Endodermal cell (in vitro differentiated cells): ENCODE measurements around the gene RIPOR2. TPM values are rescaled to one million over a fixed set of nuclear protein-coding genes. Genes with fewer than 3 reads are reported as not detected.

Experiments
- DNase-seq: peaks from one replicate; pipeline ENCODE4 v3.0.0-alpha.2; 2017
- H3K27ac ChIP-seq: 2 replicates; pipeline ENCODE4 v1.5.1; 2013; ENCODE audit warnings: mild to moderate bottlenecking, low read depth, low read length, moderate library complexity
- H3K27me3 ChIP-seq: 2 replicates; pipeline ENCODE4 v1.6.1; 2013; ENCODE audit warnings: mild to moderate bottlenecking, low read length, moderate library complexity; ENCODE audit not compliant: insufficient read depth, control insufficient read depth, poor library complexity, severe bottlenecking
- H3K36me3 ChIP-seq: 2 replicates; pipeline ENCODE4 v1.7.0; 2013; ENCODE audit warnings: mild to moderate bottlenecking, low read length, moderate library complexity; ENCODE audit not compliant: control insufficient read depth, insufficient read depth
- H3K4me1 ChIP-seq: one replicate; pipeline ENCODE4 v1.7.0; 2013; ENCODE audit warnings: low read length; ENCODE audit not compliant: control insufficient read depth, insufficient read depth
- H3K4me3 ChIP-seq: 2 replicates; pipeline ENCODE4 v1.5.1; 2013; ENCODE audit warnings: mild to moderate bottlenecking, low read length, moderate library complexity
- H3K9ac ChIP-seq: 2 replicates; pipeline ENCODE4 v1.6.1; 2013; ENCODE audit warnings: mild to moderate bottlenecking, low read length, moderate library complexity; ENCODE audit not compliant: poor library complexity, severe bottlenecking; ENCODE audit errors: extremely low read depth
- H3K9me3 ChIP-seq: 2 replicates; pipeline ENCODE4 v1.6.1; 2013; ENCODE audit warnings: mild to moderate bottlenecking, low read length, moderate library complexity; ENCODE audit not compliant: control insufficient read depth
- H3K27ac Mint-ChIP-seq: 2 replicates; pipeline ENCODE4 v1.8.0; 2020; ENCODE audit warnings: mixed read lengths
- H3K27me3 Mint-ChIP-seq: 2 replicates; pipeline ENCODE4 v1.8.0; 2021; ENCODE audit warnings: mild to moderate bottlenecking, mixed read lengths; ENCODE audit not compliant: insufficient read depth
- H3K36me3 Mint-ChIP-seq: 2 replicates; pipeline ENCODE4 v1.8.0; 2020; ENCODE audit warnings: low read depth, mixed read lengths
- H3K4me1 Mint-ChIP-seq: 2 replicates; pipeline ENCODE4 v1.8.0; 2020; ENCODE audit warnings: mixed read lengths
- H3K4me3 Mint-ChIP-seq: 2 replicates; pipeline ENCODE4 v1.8.0; 2020; ENCODE audit warnings: mild to moderate bottlenecking, moderate library complexity, mixed read lengths
- H3K9me3 Mint-ChIP-seq: 2 replicates; pipeline ENCODE4 v1.8.0; 2020; ENCODE audit warnings: mild to moderate bottlenecking, mixed read lengths
- WGBS, 2 experiments: methylation state at CpG; one replicate each; pipeline versions ENCODE4 v1.1.5 to v1.1.7; 2013; ENCODE audit warnings: missing lambda C conversion rate in 2 of 2, mixed read lengths in 1 of 2; ENCODE audit not compliant: insufficient coverage in 1 of 2, insufficient read length in 1 of 2; 5-methylcytosine and 5-hydroxymethylcytosine counted together
- total RNA-seq, 2 donors: library from RNA; stranded (reverse); fragmentation: NEBNext Ultra II Directional in 1 of 2; extraction: Animal tissue kit (Norgen Biotek cat#: 25700) in 1 of 2; gene quantifications; 2 replicates in 1 of 2; 3 replicates in 1 of 2; pipeline ENCODE4 v1.2.1, GENCODE V29; 2021
- TF ChIP-seq, protein P1 (sequence below): fragments of 200-600 bp; sonication (generic); conservative IDR thresholded peaks from 2 replicates; pipeline ENCODE4 v1.5.0; 2021; ENCODE audit warnings: antibody characterized with exemption, mild to moderate bottlenecking

RIPOR2 gene
- total RNA-seq, 2 donors from 2014 or later, result 9.3 to 10.4 TPM

DNA sequence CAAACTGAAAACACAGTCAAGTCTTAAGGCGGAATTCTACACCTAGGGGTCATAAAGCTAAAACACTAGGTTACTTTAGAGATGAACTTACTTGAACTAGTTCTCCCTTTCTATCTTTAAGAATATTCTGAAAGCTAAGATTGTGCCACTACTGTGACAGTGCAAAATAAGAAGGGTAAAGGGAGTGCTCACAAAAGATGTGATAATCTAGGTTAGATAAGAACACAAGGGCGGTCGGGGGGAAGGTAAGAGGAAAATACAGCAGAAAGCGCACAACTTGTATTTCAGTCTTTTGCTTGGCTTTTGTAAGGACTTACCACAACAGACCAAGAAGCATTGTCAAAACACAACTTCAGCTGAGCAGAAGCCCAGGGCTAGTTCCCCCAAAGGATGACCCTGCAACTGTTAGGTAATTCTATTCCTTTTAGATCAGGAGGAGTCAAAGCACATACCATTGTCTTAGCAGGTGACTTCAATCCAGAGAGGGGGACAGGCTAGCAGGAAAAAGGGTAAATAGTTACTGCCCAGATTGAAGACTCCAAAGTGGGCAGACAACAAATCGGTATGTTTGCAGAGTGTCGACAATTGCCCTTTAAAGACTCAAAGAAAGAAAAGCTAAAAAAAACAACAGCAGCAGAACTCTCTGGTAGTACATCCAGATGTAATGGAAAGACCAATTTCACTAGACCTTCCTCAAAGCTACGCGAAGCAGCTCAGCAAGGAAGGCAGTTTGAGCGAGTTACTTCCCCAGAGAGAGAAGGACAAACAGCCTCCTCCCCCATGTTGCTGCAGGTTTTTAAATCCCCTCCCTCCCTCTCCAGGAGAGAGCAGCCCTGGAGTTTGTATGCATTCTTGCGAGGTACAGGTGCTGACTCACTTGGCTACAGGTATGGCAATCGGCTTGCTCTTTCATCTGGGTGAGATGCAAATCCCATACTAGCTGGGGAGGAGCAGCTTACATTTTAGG, 59.0 kb downstream of the RIPOR2 start:
- Histone ChIP-seq H3K4me3 (peak overlapping the region; percentile 32), H3K4me1 (peaks cover 2% of the 10 kb centered on the region), H3K9ac (no peak overlapping the region), H3K9me3 (peaks cover 11% of the 10 kb centered on the region), H3K27ac (no peak overlapping the region), H3K27me3 (no peaks in the 10 kb centered on the region), H3K36me3 (no peaks in the 10 kb centered on the region)
- peaks cover 3% of the 10 kb centered on the region for H3K36me3 Mint-ChIP-seq
- peak overlapping the region; percentile 45 for H3K4me3 Mint-ChIP-seq
- TF ChIP-seq, protein P1, sequence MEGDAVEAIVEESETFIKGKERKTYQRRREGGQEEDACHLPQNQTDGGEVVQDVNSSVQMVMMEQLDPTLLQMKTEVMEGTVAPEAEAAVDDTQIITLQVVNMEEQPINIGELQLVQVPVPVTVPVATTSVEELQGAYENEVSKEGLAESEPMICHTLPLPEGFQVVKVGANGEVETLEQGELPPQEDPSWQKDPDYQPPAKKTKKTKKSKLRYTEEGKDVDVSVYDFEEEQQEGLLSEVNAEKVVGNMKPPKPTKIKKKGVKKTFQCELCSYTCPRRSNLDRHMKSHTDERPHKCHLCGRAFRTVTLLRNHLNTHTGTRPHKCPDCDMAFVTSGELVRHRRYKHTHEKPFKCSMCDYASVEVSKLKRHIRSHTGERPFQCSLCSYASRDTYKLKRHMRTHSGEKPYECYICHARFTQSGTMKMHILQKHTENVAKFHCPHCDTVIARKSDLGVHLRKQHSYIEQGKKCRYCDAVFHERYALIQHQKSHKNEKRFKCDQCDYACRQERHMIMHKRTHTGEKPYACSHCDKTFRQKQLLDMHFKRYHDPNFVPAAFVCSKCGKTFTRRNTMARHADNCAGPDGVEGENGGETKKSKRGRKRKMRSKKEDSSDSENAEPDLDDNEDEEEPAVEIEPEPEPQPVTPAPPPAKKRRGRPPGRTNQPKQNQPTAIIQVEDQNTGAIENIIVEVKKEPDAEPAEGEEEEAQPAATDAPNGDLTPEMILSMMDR, result no peak
- DNase-seq, result peak; percentile 93
- 72 to 74% methylated on average over 9 to 11 of the region's 11 CpGs for WGBS, 2 experiments
- peaks cover 65% of the 10 kb centered on the region for H3K4me1 Mint-ChIP-seq
- H3K9me3 Mint-ChIP-seq, result no peaks in the 10 kb centered on the region
- H3K27me3 Mint-ChIP-seq, result peaks cover under 1% of the 10 kb centered on the region
- peak overlapping the region; percentile 95 for H3K27ac Mint-ChIP-seq

DNA sequence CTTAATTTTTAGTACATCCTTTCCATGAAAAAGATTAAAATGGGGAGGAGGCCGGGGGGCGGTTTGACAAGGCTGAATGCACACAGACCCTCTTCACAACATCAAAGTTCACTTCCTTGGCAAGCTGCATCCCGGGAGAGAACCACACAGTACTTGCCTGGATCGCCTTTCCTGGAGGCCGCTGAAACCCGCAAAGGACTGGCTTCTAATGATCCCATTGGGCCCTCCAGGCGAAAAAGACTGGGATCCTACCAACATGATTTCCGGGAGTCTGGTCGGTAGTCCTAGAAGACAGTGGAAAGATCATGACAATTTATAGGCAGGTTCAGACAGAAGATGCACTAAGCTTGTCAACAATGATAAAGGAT, 60.2 kb downstream of the RIPOR2 start:
- H3K27ac Mint-ChIP-seq, result peak overlapping the region; percentile 16
- H3K4me1 Mint-ChIP-seq, result peaks cover 62% of the 10 kb centered on the region
- 86 to 95% methylated on average over 7 to 9 of the region's 9 CpGs for WGBS, 2 experiments
- H3K4me3 Mint-ChIP-seq, result peak overlapping the region; percentile 45
- H3K27me3 Mint-ChIP-seq, result no peaks in the 10 kb centered on the region
- no peaks in the 10 kb centered on the region for H3K9me3 Mint-ChIP-seq
- Histone ChIP-seq H3K27me3 (no peaks in the 10 kb centered on the region), H3K9ac (no peak overlapping the region), H3K4me3 (no peak overlapping the region), H3K27ac (no peak overlapping the region), H3K9me3 (peaks cover 11% of the 10 kb centered on the region), H3K4me1 (peaks cover 2% of the 10 kb centered on the region), H3K36me3 (no peaks in the 10 kb centered on the region)
- H3K36me3 Mint-ChIP-seq, result peaks cover 3% of the 10 kb centered on the region
- TF ChIP-seq, protein P1, result no peak
- DNase-seq, result no peak

DNA sequence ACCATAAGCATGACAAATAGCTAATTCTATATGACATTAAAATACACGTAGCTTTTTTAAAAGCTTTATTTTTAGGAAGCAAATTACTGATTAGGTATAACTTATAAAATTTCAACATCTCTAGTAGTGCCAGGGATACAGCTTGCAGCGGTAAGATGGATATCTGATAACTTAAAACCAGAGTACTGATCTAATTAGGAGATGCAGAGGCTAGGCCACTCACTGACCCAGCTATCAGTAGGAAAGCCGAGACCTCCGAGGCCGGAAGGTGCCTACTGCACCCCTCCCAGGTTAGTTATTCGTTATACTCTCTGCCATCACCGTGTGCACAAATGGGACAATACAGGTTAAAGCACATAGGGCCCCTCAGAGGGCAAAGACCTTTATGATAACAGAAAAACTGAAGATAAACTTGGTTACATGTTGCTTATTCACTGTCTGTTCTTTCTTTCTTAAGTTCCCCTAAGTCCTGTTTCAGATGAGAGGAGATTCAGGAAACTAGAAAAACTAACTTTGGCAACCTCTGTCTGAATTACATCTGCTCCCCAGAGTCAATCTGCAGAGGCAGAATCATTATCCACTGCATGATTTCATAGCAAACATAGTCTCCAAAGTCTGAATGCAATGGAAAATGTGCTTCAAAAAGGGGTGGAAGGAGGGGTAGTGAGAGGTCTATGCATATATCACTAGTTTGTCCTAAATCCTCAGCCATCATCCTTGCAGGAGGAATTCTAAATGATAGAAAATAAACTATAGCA, 60.8 kb downstream of the RIPOR2 start:
- Mint-ChIP-seq H3K4me1 (peaks cover 58% of the 10 kb centered on the region), H3K27me3 (no peaks in the 10 kb centered on the region), H3K9me3 (no peaks in the 10 kb centered on the region), H3K4me3 (peak overlapping the region; percentile 45), H3K27ac (no peak overlapping the region), H3K36me3 (peaks cover 3% of the 10 kb centered on the region)
- no peaks in the 10 kb centered on the region for H3K36me3 ChIP-seq
- H3K27me3 ChIP-seq, result no peaks in the 10 kb centered on the region
- peaks cover 2% of the 10 kb centered on the region for H3K4me1 ChIP-seq
- 93 to 95% methylated on average over 5 to 7 of the region's 7 CpGs for WGBS, 2 experiments
- DNase-seq, result no peak
- H3K9ac ChIP-seq, result no peak overlapping the region
- TF ChIP-seq, protein P1, result no peak
- H3K27ac ChIP-seq, result no peak overlapping the region
- peaks cover 11% of the 10 kb centered on the region for H3K9me3 ChIP-seq
- no peak overlapping the region for H3K4me3 ChIP-seq
